ENCODE measurements around the gene PPP6R1. TPM values are rescaled to one million over a fixed set of nuclear protein-coding genes. Genes with fewer than 3 reads are reported as not detected.
"Not testable (repeated sequence)": the region's sequence is repeated elsewhere in the genome, so short reads cannot be mapped to it uniquely, and the experiment has no call there.

PPP6R1 gene
- total RNA-seq, 1 experiment from 2014 or later = 172 TPM

DNA sequence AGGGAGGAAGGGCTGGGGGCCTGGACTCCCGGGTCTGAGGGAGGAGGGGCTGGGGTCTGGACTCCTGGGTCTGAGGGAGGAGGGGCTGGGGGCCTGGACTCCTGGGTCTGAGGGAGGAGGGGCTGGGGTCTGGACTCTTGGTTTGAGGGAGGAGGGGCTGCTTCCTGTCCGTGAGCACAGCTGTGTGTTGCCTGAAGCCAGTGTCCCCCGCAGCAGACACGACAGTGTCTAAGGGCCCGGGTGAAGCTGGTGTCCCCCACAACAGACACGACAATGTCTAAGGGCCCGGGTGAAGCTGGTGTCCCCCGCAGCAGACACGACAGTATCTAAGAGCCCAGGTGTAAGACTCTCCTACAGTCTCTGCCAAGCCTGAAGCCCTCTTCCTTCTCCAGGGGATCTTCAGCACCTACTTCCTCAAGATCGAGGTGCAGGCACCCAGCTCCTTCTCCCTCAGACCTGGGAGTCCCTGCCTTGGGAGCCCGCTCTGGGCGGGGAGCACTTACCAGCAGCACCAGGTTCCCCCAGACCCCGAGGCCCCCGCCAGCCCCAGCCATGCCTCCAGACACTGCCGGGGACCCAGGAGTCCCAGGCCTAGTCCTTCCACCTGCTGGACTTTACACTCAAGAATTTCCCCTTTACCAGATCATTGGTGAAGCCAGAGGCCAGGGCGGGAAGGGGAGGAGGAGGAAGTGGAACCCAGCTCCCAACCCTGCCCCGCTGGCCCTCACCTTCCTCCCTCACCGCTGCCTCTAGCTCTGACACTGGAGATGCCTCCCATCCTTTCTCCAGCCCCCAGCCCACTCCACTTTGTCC is 49.7 kb downstream of the PPP6R1 start, which contains the start of gene PTPRH:
Gene PTPRH (minus strand): TSS at position 622 of the 813 bp plus-strand sequence. CDS start 68 bp downstream, at position 554.
- no peak for DNase-seq (ENCODE audit: low read depth, low spot score)
- H3K9me3 ChIP-seq (ENCODE audit: control insufficient read depth, insufficient read depth, low read depth, low read length) = peaks cover 8% of the 10 kb centered on the region; the same call in 1 of the 2 replicates
- peak; percentile 57 for ATAC-seq
- H3K4me3 ChIP-seq (ENCODE audit: low read depth in 2 of 2, low read length in 2 of 2) = peak within 1 kb of the TSS in 1 of 2 experiments; percentile 5; a peak in 1 of 4 replicates
- H3K4me1 ChIP-seq (ENCODE audit: control insufficient read depth, insufficient read depth, low read length) = peaks cover 19% of the 10 kb centered on the region
- H3K36me3 ChIP-seq (ENCODE audit: control insufficient read depth, insufficient read depth, low read length) = peaks cover 5% of the 10 kb centered on the region
- no TSS peak for BruUV-seq (replicated peaks)
- ChIA-PET CTCF (interaction anchor here (0.6 kb wide), 2 partner anchors 74 to 862 kb away, joined by 3 to 5 read pairs; no protein-coding TSS in a partner anchor), POLR2A (interaction anchor here (0.5 to 0.7 kb wide), 7 partner anchors 10 to 164 kb away, joined by 3 to 11 read pairs (median 3); no protein-coding TSS in a partner anchor)
- TF ChIP-seq, protein P1, sequence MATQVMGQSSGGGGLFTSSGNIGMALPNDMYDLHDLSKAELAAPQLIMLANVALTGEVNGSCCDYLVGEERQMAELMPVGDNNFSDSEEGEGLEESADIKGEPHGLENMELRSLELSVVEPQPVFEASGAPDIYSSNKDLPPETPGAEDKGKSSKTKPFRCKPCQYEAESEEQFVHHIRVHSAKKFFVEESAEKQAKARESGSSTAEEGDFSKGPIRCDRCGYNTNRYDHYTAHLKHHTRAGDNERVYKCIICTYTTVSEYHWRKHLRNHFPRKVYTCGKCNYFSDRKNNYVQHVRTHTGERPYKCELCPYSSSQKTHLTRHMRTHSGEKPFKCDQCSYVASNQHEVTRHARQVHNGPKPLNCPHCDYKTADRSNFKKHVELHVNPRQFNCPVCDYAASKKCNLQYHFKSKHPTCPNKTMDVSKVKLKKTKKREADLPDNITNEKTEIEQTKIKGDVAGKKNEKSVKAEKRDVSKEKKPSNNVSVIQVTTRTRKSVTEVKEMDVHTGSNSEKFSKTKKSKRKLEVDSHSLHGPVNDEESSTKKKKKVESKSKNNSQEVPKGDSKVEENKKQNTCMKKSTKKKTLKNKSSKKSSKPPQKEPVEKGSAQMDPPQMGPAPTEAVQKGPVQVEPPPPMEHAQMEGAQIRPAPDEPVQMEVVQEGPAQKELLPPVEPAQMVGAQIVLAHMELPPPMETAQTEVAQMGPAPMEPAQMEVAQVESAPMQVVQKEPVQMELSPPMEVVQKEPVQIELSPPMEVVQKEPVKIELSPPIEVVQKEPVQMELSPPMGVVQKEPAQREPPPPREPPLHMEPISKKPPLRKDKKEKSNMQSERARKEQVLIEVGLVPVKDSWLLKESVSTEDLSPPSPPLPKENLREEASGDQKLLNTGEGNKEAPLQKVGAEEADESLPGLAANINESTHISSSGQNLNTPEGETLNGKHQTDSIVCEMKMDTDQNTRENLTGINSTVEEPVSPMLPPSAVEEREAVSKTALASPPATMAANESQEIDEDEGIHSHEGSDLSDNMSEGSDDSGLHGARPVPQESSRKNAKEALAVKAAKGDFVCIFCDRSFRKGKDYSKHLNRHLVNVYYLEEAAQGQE (IDR thresholded peaks at IDR 0.05; ENCODE audit: insufficient read depth in 1 of 2, low read depth in 2 of 2, low read length in 1 of 2) = no peak
- TF ChIP-seq POLR2AphosphoS5 (IDR thresholded peaks at IDR 0.05; ENCODE audit: low read depth, low read length) (no peak), TCF7L2 (IDR thresholded peaks at IDR 0.05; ENCODE audit: low read depth, low read length) (no peak), SIN3A (IDR thresholded peaks at IDR 0.05; ENCODE audit: borderline replicate concordance, insufficient read depth, low read depth, low read length) (no peak)
- TF ChIP-seq, protein P2, sequence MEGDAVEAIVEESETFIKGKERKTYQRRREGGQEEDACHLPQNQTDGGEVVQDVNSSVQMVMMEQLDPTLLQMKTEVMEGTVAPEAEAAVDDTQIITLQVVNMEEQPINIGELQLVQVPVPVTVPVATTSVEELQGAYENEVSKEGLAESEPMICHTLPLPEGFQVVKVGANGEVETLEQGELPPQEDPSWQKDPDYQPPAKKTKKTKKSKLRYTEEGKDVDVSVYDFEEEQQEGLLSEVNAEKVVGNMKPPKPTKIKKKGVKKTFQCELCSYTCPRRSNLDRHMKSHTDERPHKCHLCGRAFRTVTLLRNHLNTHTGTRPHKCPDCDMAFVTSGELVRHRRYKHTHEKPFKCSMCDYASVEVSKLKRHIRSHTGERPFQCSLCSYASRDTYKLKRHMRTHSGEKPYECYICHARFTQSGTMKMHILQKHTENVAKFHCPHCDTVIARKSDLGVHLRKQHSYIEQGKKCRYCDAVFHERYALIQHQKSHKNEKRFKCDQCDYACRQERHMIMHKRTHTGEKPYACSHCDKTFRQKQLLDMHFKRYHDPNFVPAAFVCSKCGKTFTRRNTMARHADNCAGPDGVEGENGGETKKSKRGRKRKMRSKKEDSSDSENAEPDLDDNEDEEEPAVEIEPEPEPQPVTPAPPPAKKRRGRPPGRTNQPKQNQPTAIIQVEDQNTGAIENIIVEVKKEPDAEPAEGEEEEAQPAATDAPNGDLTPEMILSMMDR (IDR thresholded peaks at IDR 0.05) = no peak
- no peaks in the 10 kb centered on the region for H3K27me3 ChIP-seq (ENCODE audit: control insufficient read depth, insufficient read depth, low read length)
- in situ Hi-C loops (cut with HindIII; ENCODE audit: low pct_unique_long_range_greater_than_20kb, low sequenced_read_pairs) (no loop called here), intact Hi-C loops (cut with micrococcal nuclease; ENCODE audit: unreplicated experiment) (no loop called here)
- H3K27ac ChIP-seq (ENCODE audit: low read length) = peak within 1 kb of the TSS; percentile 89

DNA sequence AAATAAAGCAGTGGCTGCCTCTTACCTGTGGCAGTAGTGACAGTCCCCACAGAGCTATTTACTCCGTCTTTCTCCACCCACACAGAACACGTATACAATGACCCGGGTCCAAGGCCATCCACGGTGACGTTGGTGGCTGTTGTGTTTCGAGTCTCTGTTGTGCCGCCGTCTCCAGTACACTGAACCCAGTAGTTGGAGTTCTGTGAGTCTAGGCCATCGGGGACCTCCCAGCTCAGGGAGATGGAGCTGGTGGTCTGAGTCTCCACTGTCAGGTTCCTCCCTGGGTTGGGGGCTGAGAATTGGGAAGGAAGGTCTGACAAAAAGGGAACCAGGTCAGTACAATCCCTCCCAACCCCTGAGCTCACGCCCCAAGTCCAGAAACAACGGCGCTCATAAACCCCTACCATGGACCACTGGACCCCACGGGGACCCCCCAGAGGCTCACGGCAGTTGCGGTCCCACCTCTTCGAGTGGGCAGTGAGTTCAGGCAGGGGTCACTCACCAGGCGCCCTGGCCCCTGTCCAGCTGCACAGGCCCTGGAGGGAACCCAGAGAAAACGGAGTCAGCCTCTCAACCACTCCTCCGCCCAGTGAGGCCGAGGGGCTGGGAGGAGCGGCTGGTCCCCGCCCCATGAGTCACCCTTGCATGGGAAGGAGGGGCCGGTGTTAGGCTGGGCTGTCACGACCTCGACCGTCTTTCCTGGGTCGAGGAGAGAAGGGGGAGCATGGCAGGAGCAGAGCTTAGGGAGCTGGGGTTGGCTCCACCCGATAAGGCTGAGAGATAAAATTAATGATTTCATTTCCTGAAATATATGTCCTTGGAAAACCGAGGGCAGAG is 51.9 kb downstream of the PPP6R1 start:
- DNase-seq (ENCODE audit: low read depth, low spot score) (peak; percentile 65), ATAC-seq (peak; percentile 88)
- TF ChIP-seq, protein P2 (IDR thresholded peaks at IDR 0.05) = no peak
- TF ChIP-seq SIN3A (IDR thresholded peaks at IDR 0.05; ENCODE audit: borderline replicate concordance, insufficient read depth, low read depth, low read length) (peak; percentile 69; the same call in 1 of the 2 replicates), POLR2AphosphoS5 (IDR thresholded peaks at IDR 0.05; ENCODE audit: low read depth, low read length) (peak; percentile 66), TCF7L2 (IDR thresholded peaks at IDR 0.05; ENCODE audit: low read depth, low read length) (peak; percentile 76)
- TF ChIP-seq, protein P1 (IDR thresholded peaks at IDR 0.05; ENCODE audit: insufficient read depth in 1 of 2, low read depth in 2 of 2, low read length in 1 of 2) = no peak; a peak in 1 of 4 replicates
- intact Hi-C loops (cut with micrococcal nuclease; ENCODE audit: unreplicated experiment) = no loop called here
- H3K27ac ChIP-seq (ENCODE audit: low read length) = peak overlapping the region; percentile 90
- TSS peak; percentile 88 for BruUV-seq (replicated peaks)
- POLR2A ChIA-PET = interaction anchor here (0.6 to 0.9 kb wide), 2 partner anchors 10 to 79 kb away, joined by 4 to 12 read pairs; no protein-coding TSS in a partner anchor
- peak overlapping the region; percentile 60 to 100 for H3K4me3 ChIP-seq (ENCODE audit: low read depth in 2 of 2, low read length in 2 of 2)
- CTCF ChIA-PET = no interaction called here
- no peaks in the 10 kb centered on the region for H3K27me3 ChIP-seq (ENCODE audit: control insufficient read depth, insufficient read depth, low read length)
- peaks cover 10% of the 10 kb centered on the region for H3K36me3 ChIP-seq (ENCODE audit: control insufficient read depth, insufficient read depth, low read length)
- in situ Hi-C loops (cut with HindIII; ENCODE audit: low pct_unique_long_range_greater_than_20kb, low sequenced_read_pairs) = no loop called here
- H3K9me3 ChIP-seq (ENCODE audit: control insufficient read depth, insufficient read depth, low read depth, low read length) = no peaks in the 10 kb centered on the region
- peaks cover 19% of the 10 kb centered on the region for H3K4me1 ChIP-seq (ENCODE audit: control insufficient read depth, insufficient read depth, low read length)

DNA sequence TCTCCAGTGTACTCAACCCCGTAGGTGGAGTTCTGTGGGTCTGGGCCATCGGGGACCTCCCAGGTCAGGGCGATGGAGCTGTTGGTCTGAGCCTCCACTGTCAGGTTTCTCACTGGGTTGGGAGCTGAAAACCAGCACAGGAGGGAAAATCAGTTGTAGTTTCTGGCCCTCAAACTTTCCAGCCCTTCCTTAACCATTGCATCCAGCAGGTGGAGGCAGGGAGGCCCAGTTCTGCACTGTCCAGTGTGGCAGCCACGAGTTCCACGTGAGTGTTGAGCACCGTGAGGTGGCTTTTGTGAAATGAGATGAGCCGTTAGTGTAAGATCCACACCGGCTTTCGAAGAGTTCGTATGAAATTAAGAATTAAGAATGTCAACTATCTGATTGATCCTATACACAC is 56.6 kb downstream of the PPP6R1 start:
- H3K4me1 ChIP-seq (ENCODE audit: control insufficient read depth, insufficient read depth, low read length); BruUV-seq (replicated peaks); POLR2A ChIA-PET; ATAC-seq; intact Hi-C loops (cut with micrococcal nuclease; ENCODE audit: unreplicated experiment); H3K27me3 ChIP-seq (ENCODE audit: control insufficient read depth, insufficient read depth, low read length); CTCF ChIA-PET; DNase-seq (ENCODE audit: low read depth, low spot score); H3K27ac ChIP-seq (ENCODE audit: low read length); in situ Hi-C loops (cut with HindIII; ENCODE audit: low pct_unique_long_range_greater_than_20kb, low sequenced_read_pairs); H3K4me3 ChIP-seq (ENCODE audit: low read depth in 2 of 2, low read length in 2 of 2); H3K9me3 ChIP-seq (ENCODE audit: control insufficient read depth, insufficient read depth, low read depth, low read length): not testable (repeated sequence)
- H3K36me3 ChIP-seq (ENCODE audit: control insufficient read depth, insufficient read depth, low read length) = peaks cover 17% of the 10 kb centered on the region

Measured in Panc1 (cell line).